CD4-positive, CD25-positive, alpha-beta regulatory T cell (primary cell): Measurements from ENCODE around the gene MT2A. TPM values are rescaled to one million over a fixed set of nuclear protein-coding genes. Genes with fewer than 3 reads are reported as not detected.

Source experiments
- ATAC-seq, 2 donors: fragments of 150-1000 bp; cut with Tn5 transposase; one replicate each; pipeline ENCODE4 v1.10.0; 2021; ENCODE audit warnings: low read depth in 2 of 2, moderate number of reproducible peaks in 2 of 2, moderate library complexity in 1 of 2
- DNase-seq, 3 donors: peaks; one replicate each; pipeline versions ENCODE4 v3.0.0 to v3.0.0-alpha.2; 2012 to 2022; ENCODE audit warnings: mixed read lengths in 1 of 3
- H3K27ac ChIP-seq: one replicate; pipeline ENCODE4 v1.7.0; 2013; ENCODE audit warnings: mild to moderate bottlenecking, low read length; ENCODE audit not compliant: insufficient read depth, poor library complexity, severe bottlenecking
- H3K27me3 ChIP-seq: one replicate; pipeline ENCODE4 v1.7.0; 2013; ENCODE audit warnings: low read length; ENCODE audit not compliant: control insufficient read depth, insufficient read depth
- H3K36me3 ChIP-seq: one replicate; pipeline ENCODE4 v1.7.0; 2013; ENCODE audit warnings: mild to moderate bottlenecking, low read length, moderate library complexity; ENCODE audit not compliant: control insufficient read depth, insufficient read depth
- H3K4me1 ChIP-seq: 2 replicates; pipeline ENCODE4 v1.7.0; 2013; ENCODE audit warnings: mild to moderate bottlenecking, low read length; ENCODE audit not compliant: insufficient read depth, control insufficient read depth, poor library complexity, severe bottlenecking
- H3K4me3 ChIP-seq: one replicate; pipeline ENCODE4 v1.7.0; 2013; ENCODE audit warnings: low read depth, mild to moderate bottlenecking, low read length, moderate library complexity
- H3K9me3 ChIP-seq, 2 experiments: 1 replicate in 1 of 2; 2 replicates in 1 of 2; pipeline ENCODE4 v1.7.0; 2013; ENCODE audit warnings: low read length in 2 of 2, mild to moderate bottlenecking in 1 of 2, moderate library complexity in 1 of 2; ENCODE audit not compliant: control insufficient read depth in 2 of 2
- H3K27ac Mint-ChIP-seq, 3 donors: one replicate each; pipeline ENCODE4 v1.8.0; 2020 to 2022; ENCODE audit warnings: mild to moderate bottlenecking in 3 of 3, mixed read lengths in 3 of 3, moderate library complexity in 2 of 3
- H3K27me3 Mint-ChIP-seq: one replicate; pipeline ENCODE4 v1.8.0; 2022; ENCODE audit warnings: mild to moderate bottlenecking, mixed read lengths
- H3K36me3 Mint-ChIP-seq: one replicate; pipeline ENCODE4 v1.8.0; 2020; ENCODE audit warnings: mixed read lengths
- H3K4me1 Mint-ChIP-seq, 4 donors: one replicate each; pipeline ENCODE4 v1.8.0; 2020 to 2022; ENCODE audit warnings: mixed read lengths in 4 of 4, mild to moderate bottlenecking in 1 of 4
- H3K4me3 Mint-ChIP-seq, 4 donors: one replicate each; pipeline ENCODE4 v1.8.0; 2020 to 2022; ENCODE audit warnings: mild to moderate bottlenecking in 4 of 4, mixed read lengths in 4 of 4, moderate library complexity in 3 of 4
- H3K9me3 Mint-ChIP-seq, 7 donors: one replicate each; pipeline ENCODE4 v1.8.0; 2020 to 2022; ENCODE audit warnings: mixed read lengths in 7 of 7, mild to moderate bottlenecking in 3 of 7, moderate library complexity in 2 of 7
- polyA plus RNA-seq, 4 donors: library from polyadenylated mRNA; unstranded; fragments of 300-500 nt; fragmentation: Illumina TruSeq; gene quantifications; one replicate each; pipeline ENCODE4 v1.2.3, GENCODE V29; 2021
- total RNA-seq: library from RNA; stranded (reverse); gene quantifications from one replicate; pipeline ENCODE4 v1.2.3, GENCODE V29; 2022

The MT2A gene
- total and polyA plus RNA-seq, 5 donors from 2014 or later, result 103 to 444 (median 223) TPM

DNA sequence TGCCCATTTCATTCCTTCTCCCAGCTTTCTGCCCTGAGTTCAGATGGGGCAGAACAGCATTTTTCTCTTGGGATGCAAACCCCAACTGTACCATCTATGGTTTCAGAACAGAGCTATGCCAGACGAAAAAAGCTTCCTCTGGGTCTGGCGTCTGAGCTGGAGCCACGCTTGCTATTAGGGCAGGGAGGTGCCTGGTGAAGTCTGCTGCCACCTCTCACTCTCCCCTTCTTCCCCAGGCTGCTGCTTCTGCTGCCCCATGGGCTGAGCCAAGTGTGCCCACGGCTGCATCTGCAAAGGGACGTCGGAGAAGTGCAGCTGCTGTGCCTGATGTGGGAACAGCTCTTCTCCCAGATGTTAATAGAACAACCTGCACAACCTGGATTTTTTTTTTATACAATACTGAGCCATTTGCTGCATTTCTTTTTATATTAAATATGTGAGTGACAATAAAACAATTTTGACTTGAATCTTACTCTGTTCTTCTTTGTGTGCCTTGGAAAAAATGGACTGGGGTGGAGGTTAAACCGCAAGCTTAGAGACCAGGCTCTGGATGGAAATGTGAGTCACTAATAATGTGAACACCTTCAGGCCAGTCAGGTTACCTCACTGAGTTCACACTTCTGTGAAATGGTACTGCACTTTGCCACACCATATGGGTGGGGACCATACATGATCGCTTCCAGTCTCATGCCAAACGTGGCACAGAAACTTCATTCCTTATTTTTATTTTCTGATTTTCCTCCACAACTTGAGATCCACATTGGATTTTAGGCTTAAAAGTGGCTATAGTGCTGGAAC, 28.4 kb downstream of the MT2A start:
- no peaks in the 10 kb centered on the region for H3K36me3 Mint-ChIP-seq
- Histone ChIP-seq H3K4me3 (no peak overlapping the region), H3K27ac (no peak overlapping the region), H3K36me3 (no peaks in the 10 kb centered on the region), H3K27me3 (peaks cover 45% of the 10 kb centered on the region), H3K4me1 (peaks cover 19% of the 10 kb centered on the region), H3K9me3 (no peaks in the 10 kb centered on the region)
- peaks cover 0 to 35% (median 19%) of the 10 kb centered on the region in 4 donors for H3K4me1 Mint-ChIP-seq
- H3K9me3 Mint-ChIP-seq, result peaks cover 0 to 1% (median 0%) of the 10 kb centered on the region in 7 donors
- DNase-seq, result no peak
- no peak overlapping the region for H3K27ac Mint-ChIP-seq
- H3K4me3 Mint-ChIP-seq, result peak overlapping the region in 1 of 4 donors; percentile 32
- peaks cover 89% of the 10 kb centered on the region for H3K27me3 Mint-ChIP-seq
- ATAC-seq, result no peak

DNA sequence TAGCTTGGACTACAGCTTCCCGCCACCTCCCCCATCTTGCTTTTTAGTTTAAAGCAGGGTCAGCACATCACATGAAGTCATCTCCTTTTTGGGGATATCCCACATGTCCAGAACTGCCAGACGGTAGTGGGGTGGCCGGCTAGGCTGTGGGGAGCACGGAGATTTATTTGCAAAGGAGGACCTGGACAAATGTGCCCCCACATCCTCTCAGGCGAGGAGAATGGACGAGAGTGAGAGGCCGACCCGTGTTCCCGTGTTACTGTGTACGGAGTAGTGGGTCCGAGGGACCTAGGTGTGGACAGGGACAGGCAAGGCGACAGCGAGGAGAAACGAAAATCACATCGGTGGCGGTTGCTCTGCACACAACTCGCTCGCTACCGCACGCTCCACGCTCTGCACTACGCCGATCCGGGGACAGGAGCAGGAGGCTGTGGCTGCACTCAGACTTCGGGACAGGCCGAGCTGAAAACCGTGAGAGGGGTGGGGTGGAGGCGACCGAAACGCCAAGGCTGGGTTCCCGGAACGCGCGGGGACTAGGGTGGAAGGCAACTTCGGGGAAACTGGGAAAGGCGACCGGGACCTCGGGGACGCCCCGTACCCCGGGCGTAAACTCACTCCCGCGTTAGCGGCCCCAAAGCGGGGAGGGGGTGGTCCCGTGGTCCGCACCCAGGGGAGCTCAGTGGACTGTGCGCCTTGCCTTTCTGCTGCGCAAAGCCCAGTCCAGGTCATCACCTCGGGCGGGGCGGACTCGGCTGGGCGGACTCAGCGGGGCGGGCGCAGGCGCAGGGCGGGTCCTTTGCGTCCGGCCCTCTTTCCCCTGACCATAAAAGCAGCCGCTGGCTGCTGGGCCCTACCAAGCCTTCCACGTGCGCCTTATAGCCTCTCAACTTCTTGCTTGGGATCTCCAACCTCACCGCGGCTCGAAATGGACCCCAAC, 29.7 kb downstream of the MT2A start, which contains the start of gene MT1A:
Gene MT1A (plus strand): TSS at position 853 of the 937 bp plus-strand sequence. CDS start 73 bp downstream, at position 926.
- H3K27me3 ChIP-seq, result peaks cover 43% of the 10 kb centered on the region
- peak within 1 kb of the TSS in 3 of 4 donors; percentile 8 to 29 (median 10) for H3K4me3 Mint-ChIP-seq
- no peak for ATAC-seq

DNA sequence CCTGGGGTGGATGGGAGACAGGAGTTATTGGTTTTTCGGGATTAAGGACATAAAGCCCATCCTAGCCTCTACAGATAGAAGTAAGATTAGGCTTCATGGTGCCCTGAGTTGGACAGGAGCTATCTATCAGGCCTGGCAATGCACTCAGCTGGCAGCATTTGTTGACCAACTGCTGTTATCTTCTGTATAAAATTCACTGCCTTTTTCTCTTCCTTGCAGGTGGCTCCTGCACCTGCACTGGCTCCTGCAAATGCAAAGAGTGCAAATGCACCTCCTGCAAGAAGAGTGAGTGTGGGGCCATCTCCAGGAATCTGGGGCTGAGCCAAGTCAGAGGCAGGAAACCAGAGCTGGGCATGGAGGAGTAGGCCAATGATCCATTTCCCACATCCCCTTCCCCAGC, 30.7 kb downstream of the MT2A start:
- H3K4me3 Mint-ChIP-seq, result no peak overlapping the region
- no peak overlapping the region for H3K4me3 ChIP-seq
- no peak for DNase-seq
- H3K36me3 ChIP-seq, result no peaks in the 10 kb centered on the region
- H3K9me3 Mint-ChIP-seq, result peaks cover 0 to 1% (median 0%) of the 10 kb centered on the region in 7 donors
- H3K27me3 Mint-ChIP-seq, result peaks cover 77% of the 10 kb centered on the region
- no peaks in the 10 kb centered on the region for H3K9me3 ChIP-seq
- peaks cover 41% of the 10 kb centered on the region for H3K27me3 ChIP-seq
- H3K27ac ChIP-seq, result no peak overlapping the region
- peaks cover 0 to 35% (median 23%) of the 10 kb centered on the region in 4 donors for H3K4me1 Mint-ChIP-seq
- peaks cover 27% of the 10 kb centered on the region for H3K4me1 ChIP-seq
- H3K36me3 Mint-ChIP-seq, result no peaks in the 10 kb centered on the region
- no peak for ATAC-seq
- H3K27ac Mint-ChIP-seq, result no peak overlapping the region

More for the DNA sequence above, 29.7 kb downstream of the MT2A start, which contains the start of gene MT1A:
- DNase-seq, result no peak
- H3K27me3 Mint-ChIP-seq, result peaks cover 87% of the 10 kb centered on the region
- Histone ChIP-seq H3K4me3 (no peak within 1 kb of the TSS), H3K36me3 (no peaks in the 10 kb centered on the region), H3K27ac (no peak within 1 kb of the TSS), H3K9me3 (no peaks in the 10 kb centered on the region), H3K4me1 (peaks cover 17% of the 10 kb centered on the region)
- H3K9me3 Mint-ChIP-seq, result peaks cover 0 to 1% (median 0%) of the 10 kb centered on the region in 7 donors
- no peak within 1 kb of the TSS for H3K27ac Mint-ChIP-seq
- no peaks in the 10 kb centered on the region for H3K36me3 Mint-ChIP-seq
- H3K4me1 Mint-ChIP-seq, result peaks cover 0 to 37% (median 19%) of the 10 kb centered on the region in 4 donors

DNA sequence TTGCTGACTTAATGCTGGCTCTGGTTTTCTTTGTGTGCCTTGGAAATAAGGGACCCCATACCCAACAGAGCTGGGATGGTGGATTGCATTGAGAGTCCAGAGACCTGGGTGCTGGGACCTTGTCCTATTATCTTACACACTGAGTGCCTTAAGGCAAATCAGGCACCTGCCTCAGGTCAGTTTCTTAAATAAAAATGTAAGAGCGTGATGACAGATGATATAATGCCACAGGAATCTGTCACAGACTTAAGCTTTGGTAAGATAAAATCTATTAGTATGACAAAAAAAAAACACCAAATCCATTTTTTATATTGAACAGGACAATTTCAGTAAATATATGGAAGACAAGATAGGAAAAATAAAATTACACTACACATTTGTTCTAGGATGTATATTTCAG, 31.7 kb downstream of the MT2A start:
- Mint-ChIP-seq H3K4me3 (no peak overlapping the region), H3K27me3 (peaks cover 67% of the 10 kb centered on the region), H3K27ac (no peak overlapping the region), H3K4me1 (peaks cover 0 to 37% (median 18%) of the 10 kb centered on the region in 4 donors), H3K9me3 (no peaks in the 10 kb centered on the region), H3K36me3 (no peaks in the 10 kb centered on the region)
- Histone ChIP-seq H3K9me3 (no peaks in the 10 kb centered on the region), H3K4me3 (no peak overlapping the region), H3K27ac (no peak overlapping the region), H3K27me3 (peaks cover 37% of the 10 kb centered on the region), H3K36me3 (no peaks in the 10 kb centered on the region), H3K4me1 (peaks cover 26% of the 10 kb centered on the region)
- no peak for ATAC-seq
- no peak for DNase-seq

DNA sequence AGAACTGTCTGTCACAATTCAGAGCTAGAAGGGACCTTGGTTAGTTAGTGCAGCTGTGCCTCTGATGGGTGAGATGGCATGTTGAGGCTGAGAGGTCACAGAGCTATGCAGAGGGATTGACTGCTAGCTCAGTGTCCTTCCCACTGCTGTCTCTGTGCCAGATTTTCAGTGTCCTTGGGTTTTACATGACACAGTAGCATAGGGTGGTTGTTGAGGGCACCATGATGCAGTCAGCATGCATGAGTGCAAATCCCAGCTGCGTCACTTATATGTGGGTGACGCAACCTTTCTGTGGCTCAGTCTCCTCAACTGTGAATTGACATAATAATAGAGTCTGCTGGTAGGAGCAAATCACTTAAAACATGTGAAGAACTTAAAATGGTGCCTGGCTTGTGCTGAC, 32.8 kb downstream of the MT2A start:
- H3K27ac ChIP-seq, result no peak overlapping the region
- H3K9me3 Mint-ChIP-seq, result no peaks in the 10 kb centered on the region
- H3K4me1 Mint-ChIP-seq, result peaks cover 0 to 30% (median 17%) of the 10 kb centered on the region in 4 donors
- H3K4me3 ChIP-seq, result no peak overlapping the region
- H3K27ac Mint-ChIP-seq, result no peak overlapping the region
- H3K9me3 ChIP-seq, result no peaks in the 10 kb centered on the region
- H3K27me3 ChIP-seq, result peaks cover 36% of the 10 kb centered on the region
- H3K4me3 Mint-ChIP-seq, result no peak overlapping the region
- DNase-seq (no peak), ATAC-seq (no peak)
- H3K36me3 ChIP-seq, result no peaks in the 10 kb centered on the region
- H3K4me1 ChIP-seq, result peaks cover 17% of the 10 kb centered on the region
- H3K27me3 Mint-ChIP-seq, result peaks cover 59% of the 10 kb centered on the region
- H3K36me3 Mint-ChIP-seq, result no peaks in the 10 kb centered on the region

DNA sequence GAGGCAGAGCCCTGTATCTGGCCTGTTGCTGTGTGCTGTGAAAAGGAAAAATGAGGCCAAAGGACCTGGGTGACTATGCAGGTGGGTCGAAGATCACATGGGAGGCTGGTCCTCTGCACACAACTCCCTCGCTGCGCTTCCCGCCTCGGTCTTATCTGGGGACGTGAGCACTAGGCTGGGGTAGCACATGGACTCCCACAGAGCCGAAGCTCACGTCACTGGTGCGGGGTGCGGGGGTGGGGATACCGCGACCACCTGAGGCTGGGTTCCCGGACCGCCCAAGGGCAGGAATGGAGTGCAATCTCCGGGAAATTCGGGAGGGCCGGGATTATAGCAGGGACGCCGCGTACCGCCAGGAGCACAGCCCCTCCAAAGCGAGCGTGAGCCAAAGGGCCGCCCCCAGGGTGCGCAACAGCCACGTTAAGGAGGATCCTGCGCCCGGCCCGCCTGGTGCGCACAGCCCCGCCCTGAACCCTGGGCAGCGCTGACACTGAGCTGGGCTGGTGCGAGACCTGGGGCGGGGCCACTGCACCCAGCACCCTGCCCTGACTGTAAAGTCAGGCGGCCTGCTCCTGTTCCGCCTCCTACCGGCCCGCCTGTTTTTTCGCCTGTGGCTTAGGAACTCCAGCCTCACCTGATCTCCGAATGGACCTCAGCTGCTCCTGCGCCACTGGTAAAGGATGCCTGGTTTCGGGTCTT, 34.8 kb downstream of the MT2A start:
- Mint-ChIP-seq H3K27ac (peak overlapping the region in 1 of 3 donors; percentile 74), H3K4me1 (peaks cover 0 to 24% (median 9%) of the 10 kb centered on the region in 4 donors), H3K27me3 (peaks cover 55% of the 10 kb centered on the region), H3K36me3 (no peaks in the 10 kb centered on the region), H3K9me3 (no peaks in the 10 kb centered on the region), H3K4me3 (peak overlapping the region; percentile 17 to 86 (median 62))
- peaks cover 17% of the 10 kb centered on the region for H3K4me1 ChIP-seq
- ATAC-seq (peak; percentile 98 to 99), DNase-seq (peak; percentile 56 to 88 (median 62))
- peak overlapping the region; percentile 45 for H3K4me3 ChIP-seq
- H3K27ac ChIP-seq, result no peak overlapping the region
- H3K27me3 ChIP-seq, result peaks cover 21% of the 10 kb centered on the region
- H3K9me3 ChIP-seq, result no peaks in the 10 kb centered on the region
- no peaks in the 10 kb centered on the region for H3K36me3 ChIP-seq

DNA sequence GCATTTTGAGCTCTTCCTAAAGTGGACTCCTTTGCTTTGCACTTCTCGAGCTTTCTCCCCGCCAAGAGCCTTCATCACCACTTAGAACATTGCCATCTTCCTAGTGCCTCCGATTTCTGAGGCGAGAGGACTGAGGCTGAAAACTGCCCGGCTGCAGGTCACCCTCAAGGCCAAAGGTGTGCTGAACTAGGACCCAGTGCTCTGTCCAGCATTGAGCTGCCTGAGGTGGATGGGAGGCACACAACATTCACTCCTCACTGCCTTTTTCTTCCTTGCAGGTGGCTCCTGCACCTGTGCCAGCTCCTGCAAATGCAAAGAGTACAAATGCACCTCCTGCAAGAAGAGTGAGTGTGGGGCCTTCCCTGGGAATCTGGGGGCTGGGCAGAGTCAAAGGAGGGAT, 35.4 kb downstream of the MT2A start:
- Histone ChIP-seq H3K4me1 (peaks cover 17% of the 10 kb centered on the region), H3K9me3 (no peaks in the 10 kb centered on the region), H3K27me3 (peaks cover 17% of the 10 kb centered on the region), H3K27ac (no peak overlapping the region), H3K36me3 (no peaks in the 10 kb centered on the region), H3K4me3 (peak overlapping the region; percentile 45)
- H3K27ac Mint-ChIP-seq, result peak overlapping the region in 2 of 3 donors; percentile 7 to 74
- ATAC-seq, result no peak
- peaks cover 0 to 24% (median 9%) of the 10 kb centered on the region in 4 donors for H3K4me1 Mint-ChIP-seq
- peak overlapping the region; percentile 2 to 86 (median 46) for H3K4me3 Mint-ChIP-seq
- DNase-seq, result no peak
- no peaks in the 10 kb centered on the region for H3K9me3 Mint-ChIP-seq
- peaks cover 56% of the 10 kb centered on the region for H3K27me3 Mint-ChIP-seq
- H3K36me3 Mint-ChIP-seq, result no peaks in the 10 kb centered on the region
